T-helper 1 cell treated with Interleukin-12 subunit alpha and Interleukin-12 subunit beta and Interleukin-4 antibody, amounts not matched to agents 30 ng/mL and 1 ng/mL, for 36 hours (primary cell): ENCODE results near the gene DENND1B. TPM values are rescaled to one million over a fixed set of nuclear protein-coding genes. Genes with fewer than 3 reads are reported as not detected.
"Not testable (repeated sequence)": the region's sequence is repeated elsewhere in the genome, so short reads cannot be mapped to it uniquely, and the experiment has no call there.

Source experiments
- intact Hi-C: fragments of 100-400 bp; cut with micrococcal nuclease; formaldehyde crosslinking; loops from one replicate; pipeline ENCODE4 v1.15.1; 2024
- total RNA-seq: library from RNA; stranded (reverse); gene quantifications from 2 replicates; pipeline ENCODE4 v1.2.3, GENCODE V29; 2022

DENND1B gene
- total RNA-seq, 1 donor from 2014 or later = 27.8 TPM

GRCh38 chr1:197752652-197753164 lies 22.6 kb downstream of the DENND1B start:
- intact Hi-C loops = not testable (repeated sequence)

- intact Hi-C loops = no loop called here
These were observed 24.9 kb downstream of the DENND1B start for GRCh38 chr1:197750366-197750765.

GRCh38 chr1:197745911-197746310 lies 29.4 kb downstream of the DENND1B start:
- intact Hi-C loops = no loop called here

GRCh38 chr1:197744979-197745378 lies 30.3 kb downstream of the DENND1B start:
- intact Hi-C loops = loop anchor here (5.0 kb wide), 1 partner anchor 1517 kb away; no protein-coding TSS in a partner anchor

GRCh38 chr1:197743578-197743977 lies 31.7 kb downstream of the DENND1B start:
- intact Hi-C loops = loop anchor here (5.0 kb wide), 1 partner anchor 1519 kb away; no protein-coding TSS in a partner anchor

- intact Hi-C loops = loop anchor here (5.0 kb wide), 1 partner anchor 1521 kb away; no protein-coding TSS in a partner anchor
These were observed 34.3 kb downstream of the DENND1B start for GRCh38 chr1:197740992-197741391.

GRCh38 chr1:197738927-197739326 lies 36.4 kb downstream of the DENND1B start:
- intact Hi-C loops = no loop called here

- intact Hi-C loops = no loop called here
These were observed 37.4 kb downstream of the DENND1B start for GRCh38 chr1:197737916-197738315.

- intact Hi-C loops = no loop called here
These were observed 38.6 kb downstream of the DENND1B start for GRCh38 chr1:197736685-197737084.

GRCh38 chr1:197735461-197735860 lies 39.8 kb downstream of the DENND1B start:
- intact Hi-C loops = no loop called here

- intact Hi-C loops = no loop called here
These were observed 42.0 kb downstream of the DENND1B start for GRCh38 chr1:197733324-197733723.

GRCh38 chr1:197732187-197732586 lies 43.1 kb downstream of the DENND1B start:
- intact Hi-C loops = no loop called here

- intact Hi-C loops = no loop called here
These were observed 43.8 kb downstream of the DENND1B start for GRCh38 chr1:197731449-197731848.

GRCh38 chr1:197725976-197726375 lies 49.3 kb downstream of the DENND1B start:
- intact Hi-C loops = no loop called here

GRCh38 chr1:197725044-197725443 lies 50.2 kb downstream of the DENND1B start:
- intact Hi-C loops = no loop called here

GRCh38 chr1:197715806-197716205 lies 59.5 kb downstream of the DENND1B start:
- intact Hi-C loops = loop anchor here (2.0 kb wide), 1 partner anchor 15 kb away; no protein-coding TSS in a partner anchor

GRCh38 chr1:197706601-197707000 lies 68.7 kb downstream of the DENND1B start:
- intact Hi-C loops = no loop called here

- intact Hi-C loops = no loop called here
These were observed 69.3 kb downstream of the DENND1B start for GRCh38 chr1:197705941-197706340.

- intact Hi-C loops = loop anchor here (2.0 kb wide), 1 partner anchor 14 kb away; no protein-coding TSS in a partner anchor
These were observed 74.6 kb downstream of the DENND1B start for GRCh38 chr1:197700688-197701087.

- intact Hi-C loops = loop anchor here (10.0 kb wide), 1 partner anchor 168 kb away; no protein-coding TSS in a partner anchor
These were observed 78.9 kb downstream of the DENND1B start for GRCh38 chr1:197696372-197696771.

GRCh38 chr1:197695961-197696360 lies 79.3 kb downstream of the DENND1B start:
- intact Hi-C loops = loop anchor here (10.0 kb wide), 1 partner anchor 169 kb away; no protein-coding TSS in a partner anchor

- intact Hi-C loops = loop anchor here (10.0 kb wide), 1 partner anchor 172 kb away; no protein-coding TSS in a partner anchor
These were observed 82.3 kb downstream of the DENND1B start for GRCh38 chr1:197692965-197693364.

- intact Hi-C loops = loop anchor here (10.0 kb wide), 1 partner anchor 173 kb away; no protein-coding TSS in a partner anchor
These were observed 83.5 kb downstream of the DENND1B start for GRCh38 chr1:197691816-197692215.
